H4 (cell line): Measurements from ENCODE around the gene HOOK2. TPM values are rescaled to one million over a fixed set of nuclear protein-coding genes. Genes with fewer than 3 reads are reported as not detected.
A peak's percentile ranks its signal among the peaks of the same experiment; 100 is the strongest.
"Not testable (repeated sequence)": the region's sequence is repeated elsewhere in the genome, so short reads cannot be mapped to it uniquely, and the experiment has no call there.

Experiments
- DNase-seq: peaks from one replicate; pipeline ENCODE4 v3.0.0-alpha.2; 2015; ENCODE audit warnings: low spot score
- total RNA-seq: library from RNA; depleted of rRNA; stranded (reverse); fragments of >200 nt; shearing (Covaris generic); gene quantifications from 2 replicates; pipeline ENCODE4 v1.2.3, GENCODE V29; 2014; rRNA removed

The HOOK2 gene, protein sequence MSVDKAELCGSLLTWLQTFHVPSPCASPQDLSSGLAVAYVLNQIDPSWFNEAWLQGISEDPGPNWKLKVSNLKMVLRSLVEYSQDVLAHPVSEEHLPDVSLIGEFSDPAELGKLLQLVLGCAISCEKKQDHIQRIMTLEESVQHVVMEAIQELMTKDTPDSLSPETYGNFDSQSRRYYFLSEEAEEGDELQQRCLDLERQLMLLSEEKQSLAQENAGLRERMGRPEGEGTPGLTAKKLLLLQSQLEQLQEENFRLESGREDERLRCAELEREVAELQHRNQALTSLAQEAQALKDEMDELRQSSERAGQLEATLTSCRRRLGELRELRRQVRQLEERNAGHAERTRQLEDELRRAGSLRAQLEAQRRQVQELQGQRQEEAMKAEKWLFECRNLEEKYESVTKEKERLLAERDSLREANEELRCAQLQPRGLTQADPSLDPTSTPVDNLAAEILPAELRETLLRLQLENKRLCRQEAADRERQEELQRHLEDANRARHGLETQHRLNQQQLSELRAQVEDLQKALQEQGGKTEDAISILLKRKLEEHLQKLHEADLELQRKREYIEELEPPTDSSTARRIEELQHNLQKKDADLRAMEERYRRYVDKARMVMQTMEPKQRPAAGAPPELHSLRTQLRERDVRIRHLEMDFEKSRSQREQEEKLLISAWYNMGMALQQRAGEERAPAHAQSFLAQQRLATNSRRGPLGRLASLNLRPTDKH
- 8.6 and 13.0 TPM in 2 replicates for total RNA-seq

DNA sequence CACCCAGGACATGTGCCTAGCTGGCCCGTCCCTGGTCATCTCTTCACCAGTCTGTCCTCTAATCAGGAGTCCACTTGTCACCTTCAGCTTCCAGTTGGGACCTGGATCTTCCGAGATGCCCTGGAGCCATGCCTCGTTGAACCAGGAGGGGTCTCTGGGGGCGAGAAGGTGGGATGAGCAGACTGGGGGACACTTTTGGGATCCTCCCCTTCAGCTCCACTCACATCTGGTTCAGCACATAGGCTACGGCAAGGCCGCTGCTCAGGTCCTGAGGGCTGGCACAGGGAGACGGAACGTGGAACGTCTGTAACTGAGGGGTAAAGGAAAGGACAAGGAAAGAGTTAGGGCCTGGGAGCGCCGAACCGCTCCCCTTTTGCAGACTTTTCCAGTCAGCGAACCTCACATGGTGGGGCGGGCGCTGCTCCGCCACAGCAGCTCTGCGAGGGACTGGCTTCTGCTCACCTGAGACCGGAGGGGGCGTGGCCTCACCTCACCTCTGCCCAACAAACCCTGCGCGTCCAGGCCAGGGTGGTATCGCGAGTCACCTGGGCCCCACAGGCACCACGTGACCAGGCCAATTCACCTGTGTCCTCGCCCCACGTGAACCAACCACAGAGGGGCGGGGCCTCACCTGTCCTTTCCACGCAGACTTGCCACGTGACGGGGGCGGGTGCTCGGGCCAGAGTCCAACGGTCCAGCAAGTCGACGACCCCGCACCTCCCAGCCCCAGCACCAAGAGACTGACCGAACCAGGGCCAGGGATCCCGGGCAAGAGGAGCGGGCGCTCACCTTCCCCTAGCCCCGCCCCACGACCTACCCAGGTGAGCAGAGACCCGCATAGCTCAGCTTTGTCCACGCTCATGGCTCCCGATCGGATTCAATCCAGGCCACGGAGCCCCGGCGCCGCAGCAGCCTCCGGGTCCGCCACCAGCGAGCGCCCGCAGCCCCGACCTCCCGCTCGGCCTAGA, at the start of gene HOOK2:
TSS of gene HOOK2 (minus strand) at position 965 of the 968 bp plus-strand sequence. CDS start at position 862, 103 bp downstream.
- DNase-seq = no peak

DNA sequence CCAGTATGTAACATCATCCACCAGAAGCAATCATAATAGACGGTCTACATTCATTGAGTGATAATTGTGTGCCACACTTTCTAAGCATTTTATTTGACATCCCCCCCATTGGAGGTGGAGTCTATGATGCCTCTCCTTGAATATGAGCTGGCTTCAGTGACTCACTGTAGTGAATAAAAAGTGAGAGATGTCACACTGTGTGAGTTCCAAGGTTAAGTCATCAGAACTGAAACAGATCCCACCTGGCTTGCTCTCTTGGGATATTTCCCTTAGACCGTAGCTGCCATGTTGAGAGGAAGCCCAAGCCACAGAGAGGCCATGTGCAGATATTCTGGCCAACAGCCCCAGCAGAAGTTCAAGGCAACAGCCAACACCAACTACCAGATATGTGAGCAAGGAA, 46.4 kb upstream of the HOOK2 start:
- no peak for DNase-seq

DNA sequence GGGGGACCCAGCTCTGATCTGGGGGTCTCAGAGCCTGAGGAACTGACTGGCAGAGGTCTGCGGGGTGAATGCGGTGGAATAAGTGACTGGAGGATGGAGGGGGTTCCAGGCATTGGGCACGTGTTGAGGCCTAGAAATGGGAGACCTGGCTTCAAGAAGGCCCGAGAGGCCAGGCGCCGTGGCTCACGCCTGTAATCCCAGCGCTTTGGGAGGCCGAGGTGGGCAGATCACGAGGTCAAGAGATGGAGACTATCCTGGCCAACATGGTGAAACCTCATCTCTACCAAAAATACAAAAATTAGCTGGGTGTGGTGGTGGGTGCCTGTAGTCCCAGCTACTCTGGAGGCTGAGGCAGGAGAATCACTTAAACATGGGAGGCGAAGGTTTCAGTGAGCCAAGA, 42.5 kb upstream of the HOOK2 start:
- DNase-seq = not testable (repeated sequence)

DNA sequence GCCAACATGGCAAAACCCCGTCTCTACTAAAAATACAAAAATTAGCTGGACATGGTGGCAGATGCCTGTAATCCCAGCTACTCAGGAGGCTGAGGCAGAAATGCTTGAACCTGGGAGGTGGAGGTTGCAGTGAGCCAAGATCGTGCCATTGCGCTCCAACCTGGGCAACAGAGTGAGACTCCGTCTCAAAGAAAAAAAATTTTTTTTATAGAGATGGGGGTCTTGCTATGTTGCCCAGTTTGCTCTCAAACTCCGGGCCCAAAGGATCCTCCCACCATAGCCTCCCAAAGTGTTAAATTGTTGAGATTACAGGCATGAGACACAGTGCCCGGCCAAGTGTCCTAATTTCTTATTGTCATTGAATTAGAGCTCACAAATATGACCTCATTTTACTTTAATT, 41.8 kb upstream of the HOOK2 start:
- DNase-seq = not testable (repeated sequence)

DNA sequence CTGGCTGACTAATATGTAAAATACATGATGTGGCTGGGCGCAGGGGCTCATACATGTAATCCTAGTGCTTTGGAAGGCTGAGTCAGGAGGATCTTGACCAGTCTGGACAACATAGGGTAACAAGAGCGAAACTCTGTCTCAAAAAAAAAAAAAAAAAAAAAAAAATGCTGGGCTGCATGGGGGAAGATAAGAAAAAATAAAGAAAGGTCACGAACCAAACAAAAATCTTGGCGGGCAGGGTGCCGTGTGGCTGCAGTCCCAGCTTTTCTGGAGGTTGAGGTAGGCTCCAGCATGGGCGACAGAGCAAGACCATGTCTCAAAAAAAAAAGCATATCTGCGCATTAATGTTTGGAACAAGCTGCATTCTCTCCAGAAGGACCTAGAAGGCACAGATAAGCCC, 39.7 kb upstream of the HOOK2 start:
- no peak for DNase-seq

DNA sequence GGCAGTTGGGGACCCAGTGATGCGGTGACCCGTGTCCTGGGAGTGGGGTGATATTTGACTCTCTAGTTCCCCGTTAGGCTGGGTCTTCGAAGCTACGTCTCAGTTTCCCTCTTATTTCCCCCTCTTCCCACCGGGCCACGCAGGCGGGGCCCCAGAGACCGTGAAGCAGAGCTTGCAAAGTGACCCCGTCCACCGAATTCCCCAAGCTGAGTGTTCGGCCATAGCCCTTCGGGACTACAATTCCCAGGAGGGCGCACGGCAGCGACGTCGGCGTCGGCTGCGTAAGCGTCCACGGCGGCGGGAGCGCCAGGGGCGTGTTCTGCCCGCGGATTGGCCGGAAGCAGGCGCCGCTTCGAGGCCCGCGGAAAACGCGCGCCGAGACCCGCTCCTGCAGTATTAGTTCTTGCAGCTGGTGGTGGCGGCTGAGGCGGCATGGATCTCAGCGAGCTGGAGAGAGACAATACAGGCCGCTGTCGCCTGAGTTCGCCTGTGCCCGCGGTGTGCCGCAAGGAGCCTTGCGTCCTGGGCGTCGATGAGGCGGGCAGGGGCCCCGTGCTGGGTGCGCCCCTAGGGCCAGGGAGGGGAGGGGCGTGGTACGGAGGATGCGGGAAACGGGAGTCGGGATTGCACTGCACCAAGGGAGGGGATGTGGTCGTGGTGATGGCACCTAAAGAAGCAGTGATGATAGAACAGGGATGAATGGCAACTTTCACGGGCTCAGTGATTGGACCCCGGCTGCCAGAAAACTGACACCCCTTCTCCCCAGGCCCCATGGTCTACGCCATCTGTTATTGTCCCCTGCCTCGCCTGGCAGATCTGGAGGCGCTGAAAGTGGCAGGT, 31.1 kb upstream of the HOOK2 start, which contains the start of gene RNASEH2A:
TSS of gene RNASEH2A (plus strand) at position 343 of the 840 bp plus-strand sequence. CDS start at position 433, 90 bp downstream.
- DNase-seq = peak; percentile 90

DNA sequence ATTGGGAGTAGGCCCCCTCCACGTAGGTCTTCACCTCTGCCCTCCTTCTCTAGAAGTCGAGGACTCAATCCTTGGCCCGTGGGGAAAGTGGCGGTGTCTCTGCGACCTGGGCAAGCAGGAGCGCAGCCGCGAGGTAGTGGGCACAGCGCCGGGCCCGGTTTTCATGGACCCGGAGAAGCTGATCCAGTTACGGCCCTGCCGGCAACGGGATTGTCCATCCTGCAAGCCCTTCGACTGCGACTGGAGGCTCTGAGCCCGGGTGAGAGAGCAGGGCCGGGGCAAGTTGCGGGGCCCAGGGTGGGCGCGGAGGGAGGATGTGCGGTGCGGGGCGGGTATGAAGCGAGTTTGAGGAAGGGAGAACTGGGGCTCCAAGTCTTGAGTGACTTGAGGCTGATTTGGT, 28.7 kb upstream of the HOOK2 start:
- DNase-seq = no peak

DNA sequence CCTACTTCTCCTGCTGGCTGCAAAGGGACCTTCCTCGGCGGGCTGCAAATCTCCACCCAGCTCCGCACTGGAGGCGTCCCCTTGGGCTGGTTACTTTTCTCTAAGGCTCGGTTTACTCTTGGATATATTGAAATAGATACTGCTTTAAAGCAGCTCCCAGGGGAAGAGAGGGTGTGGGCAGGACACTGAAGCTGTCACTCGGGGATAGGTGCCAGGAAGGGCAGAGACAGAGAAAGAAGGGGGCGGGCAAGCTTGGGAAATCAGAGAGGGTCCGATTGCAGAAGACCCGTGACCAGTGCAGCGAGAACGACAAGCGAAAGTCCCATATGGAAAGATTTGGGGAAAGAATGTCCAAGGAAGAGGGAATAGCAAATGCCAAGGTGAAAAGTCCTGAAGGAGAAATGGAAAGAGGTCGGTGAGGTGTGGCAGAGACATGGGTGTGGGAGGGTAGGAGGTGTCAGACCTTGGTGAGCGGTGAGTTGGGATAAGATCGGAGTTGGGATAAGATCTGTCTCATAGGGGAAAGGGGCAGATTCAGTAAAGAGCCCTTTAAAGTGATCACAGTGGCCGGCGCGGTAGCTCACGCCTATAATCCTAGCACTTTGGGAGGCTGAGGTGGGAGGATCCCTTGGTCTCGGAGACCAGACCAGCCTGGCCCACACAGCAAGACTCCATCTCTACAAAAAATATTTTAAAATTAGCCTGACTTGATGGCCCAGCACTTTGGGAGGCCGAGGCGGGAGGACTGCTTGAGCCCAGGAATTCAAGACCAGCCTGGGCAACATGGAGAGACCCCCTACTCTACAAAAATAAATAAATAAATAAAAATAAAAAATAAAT, 27.1 kb upstream of the HOOK2 start:
- DNase-seq = no peak

DNA sequence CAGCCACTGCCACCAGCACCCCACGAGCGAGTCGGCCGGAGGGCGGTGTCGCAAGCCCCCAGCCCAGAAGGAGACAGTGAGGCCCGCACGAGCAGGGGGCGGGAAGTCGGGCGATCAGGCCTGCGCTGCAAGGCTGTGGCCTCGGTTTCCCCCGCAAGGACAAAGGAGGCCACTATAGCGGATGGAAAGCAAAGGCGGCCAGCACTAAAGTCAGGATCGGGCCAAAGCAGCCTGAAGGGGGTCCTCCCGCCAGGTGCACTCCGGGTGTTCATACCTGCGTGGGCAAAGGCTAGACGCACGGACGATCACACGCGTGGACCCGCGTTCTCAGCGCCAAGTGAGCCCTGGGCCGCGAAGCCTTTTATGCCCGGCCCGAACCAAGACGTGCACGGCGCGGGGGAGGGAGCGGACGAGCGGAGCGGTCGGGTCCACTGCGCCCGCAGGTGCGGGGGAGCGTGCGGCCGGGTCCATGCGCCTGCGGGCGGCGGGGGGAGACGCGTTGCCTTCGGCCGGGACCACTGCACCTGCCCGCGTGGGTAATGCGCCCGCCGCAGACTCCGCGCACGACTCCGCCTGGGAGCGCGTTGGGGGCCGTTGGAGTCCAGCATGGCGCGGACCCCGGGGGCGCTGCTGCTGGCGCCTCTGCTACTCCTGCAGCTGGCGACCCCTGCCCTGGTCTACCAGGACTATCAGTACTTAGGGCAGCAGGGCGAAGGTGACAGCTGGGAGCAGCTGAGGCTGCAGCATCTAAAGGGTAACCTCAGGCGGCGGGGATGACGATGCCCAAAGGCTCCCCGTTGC, 26.3 kb upstream of the HOOK2 start, which contains the start of the genes PRDX2 and THSD8:
TSS of gene PRDX2 (minus strand) at position 335 of the 801 bp plus-strand sequence. CDS start 539 bp downstream, outside the sequence.
TSS of gene THSD8 (plus strand) at position 604 of the 801 bp plus-strand sequence. CDS start at position 607, 3 bp downstream.
- DNase-seq = no peak

DNA sequence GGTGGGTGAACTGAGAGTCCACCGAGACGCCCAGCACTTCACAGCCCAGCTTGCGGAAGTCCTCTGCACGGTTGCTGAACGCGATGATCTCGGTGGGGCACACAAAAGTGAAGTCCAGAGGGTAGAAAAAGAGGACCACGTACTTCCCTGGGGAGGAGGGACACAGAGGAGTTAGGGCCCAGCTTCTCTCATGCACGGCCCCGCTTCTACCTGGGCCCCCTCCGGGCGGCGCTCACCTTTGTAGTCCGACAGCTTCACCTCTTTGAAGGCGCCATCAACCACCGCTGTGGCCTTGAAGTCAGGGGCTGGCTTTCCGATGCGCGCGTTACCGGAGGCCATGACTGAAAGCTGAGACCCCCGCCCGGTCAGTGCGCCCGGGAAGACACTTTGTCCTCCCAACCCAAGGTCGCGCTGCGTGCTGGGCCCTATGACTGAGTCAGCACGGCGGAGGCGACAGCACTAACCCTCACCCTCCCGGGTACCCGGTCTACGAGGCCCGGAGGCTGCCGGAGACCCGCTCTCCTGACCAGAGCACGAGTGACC, 25.6 kb upstream of the HOOK2 start:
- DNase-seq = no peak

DNA sequence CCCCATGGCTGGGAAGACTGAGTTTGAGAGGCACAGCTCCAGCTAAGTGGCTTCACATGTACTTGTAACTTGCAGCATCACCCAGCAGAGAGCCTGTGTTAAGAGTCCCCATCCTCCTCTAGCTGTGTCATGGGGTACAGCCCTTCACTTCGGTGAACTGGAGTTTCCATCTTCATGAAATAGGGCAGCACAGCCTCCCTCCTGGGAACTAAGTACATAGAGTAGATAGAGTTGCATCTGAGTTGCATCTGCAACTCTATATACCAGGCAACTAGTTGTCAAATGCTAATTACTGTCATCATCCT, 25.1 kb upstream of the HOOK2 start:
- DNase-seq = no peak

DNA sequence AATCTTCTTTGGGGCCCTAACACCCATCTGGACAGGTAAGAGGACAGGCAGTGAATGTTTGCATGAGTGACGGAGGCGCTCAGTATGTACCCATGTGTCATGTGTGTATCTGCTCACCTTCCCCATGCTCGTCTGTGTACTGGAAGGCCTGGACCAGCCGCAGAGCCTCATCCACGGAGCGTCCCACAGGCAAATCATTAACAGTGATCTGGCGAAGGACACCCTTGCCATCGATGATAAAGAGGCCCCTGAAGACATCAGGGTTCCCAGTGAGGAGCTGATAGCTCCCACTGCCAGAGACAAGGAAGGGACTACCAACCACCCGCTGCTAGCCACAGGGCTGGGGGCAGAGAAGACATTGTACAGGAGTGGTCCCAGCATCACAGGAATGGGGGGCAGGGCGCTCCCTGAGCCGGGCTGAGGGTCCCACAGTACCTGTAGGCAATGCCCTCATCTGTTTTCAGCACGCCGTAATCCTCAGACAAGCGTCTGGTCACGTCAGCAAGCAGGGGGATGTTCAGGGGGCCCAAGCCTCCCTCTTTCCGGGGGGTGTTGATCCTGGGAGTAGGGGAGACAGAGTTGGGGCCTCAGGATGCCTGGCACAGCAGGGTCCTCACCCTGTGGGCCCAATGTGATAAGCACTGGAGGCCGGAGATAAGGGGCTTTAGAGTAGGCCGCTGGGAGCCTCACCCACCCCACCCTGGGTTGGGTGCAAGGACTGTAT, 24.6 kb upstream of the HOOK2 start:
- DNase-seq = no peak

DNA sequence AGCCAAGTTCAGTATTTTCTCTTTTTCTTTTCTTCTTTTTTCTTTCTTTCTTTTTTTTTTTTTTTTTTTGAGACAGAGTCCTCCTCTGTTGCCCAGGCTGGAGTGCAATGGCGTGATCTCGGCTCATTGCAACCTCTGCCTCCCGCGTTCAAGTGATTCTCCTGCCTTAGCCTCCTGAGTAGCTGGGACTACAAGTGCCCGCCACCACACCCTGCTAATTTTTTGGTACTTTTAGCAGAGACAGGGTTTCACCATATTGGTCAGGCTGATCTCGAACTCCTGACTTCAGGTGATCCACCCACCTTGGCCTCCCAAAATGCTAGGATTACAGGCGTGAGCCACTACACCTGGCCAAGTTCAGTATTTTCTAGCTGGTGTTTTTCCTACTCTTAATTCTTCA, 22.3 kb upstream of the HOOK2 start:
- not testable (repeated sequence) for DNase-seq

DNA sequence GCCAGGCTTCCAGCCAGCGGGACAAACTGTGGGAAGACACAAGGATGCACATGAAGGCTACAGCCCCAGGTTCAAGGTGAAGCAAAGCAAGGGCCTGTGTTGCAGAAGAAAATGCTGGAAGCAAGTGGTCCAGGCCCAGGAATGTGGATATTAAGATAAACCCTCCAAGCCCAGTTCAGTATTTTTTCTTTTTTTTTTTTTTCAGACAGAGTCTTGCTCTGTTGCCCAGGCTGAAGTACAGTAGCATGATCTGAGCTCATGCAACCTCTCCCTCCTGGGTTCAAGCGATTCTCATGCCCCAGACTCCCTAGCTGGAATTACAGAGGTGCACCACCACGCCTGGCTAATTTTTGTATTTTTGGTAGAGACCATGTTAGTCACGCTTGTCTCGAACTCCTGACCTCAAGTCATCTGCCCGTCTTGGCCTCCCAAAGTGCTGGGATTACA, 21.8 kb upstream of the HOOK2 start:
- no peak for DNase-seq

DNA sequence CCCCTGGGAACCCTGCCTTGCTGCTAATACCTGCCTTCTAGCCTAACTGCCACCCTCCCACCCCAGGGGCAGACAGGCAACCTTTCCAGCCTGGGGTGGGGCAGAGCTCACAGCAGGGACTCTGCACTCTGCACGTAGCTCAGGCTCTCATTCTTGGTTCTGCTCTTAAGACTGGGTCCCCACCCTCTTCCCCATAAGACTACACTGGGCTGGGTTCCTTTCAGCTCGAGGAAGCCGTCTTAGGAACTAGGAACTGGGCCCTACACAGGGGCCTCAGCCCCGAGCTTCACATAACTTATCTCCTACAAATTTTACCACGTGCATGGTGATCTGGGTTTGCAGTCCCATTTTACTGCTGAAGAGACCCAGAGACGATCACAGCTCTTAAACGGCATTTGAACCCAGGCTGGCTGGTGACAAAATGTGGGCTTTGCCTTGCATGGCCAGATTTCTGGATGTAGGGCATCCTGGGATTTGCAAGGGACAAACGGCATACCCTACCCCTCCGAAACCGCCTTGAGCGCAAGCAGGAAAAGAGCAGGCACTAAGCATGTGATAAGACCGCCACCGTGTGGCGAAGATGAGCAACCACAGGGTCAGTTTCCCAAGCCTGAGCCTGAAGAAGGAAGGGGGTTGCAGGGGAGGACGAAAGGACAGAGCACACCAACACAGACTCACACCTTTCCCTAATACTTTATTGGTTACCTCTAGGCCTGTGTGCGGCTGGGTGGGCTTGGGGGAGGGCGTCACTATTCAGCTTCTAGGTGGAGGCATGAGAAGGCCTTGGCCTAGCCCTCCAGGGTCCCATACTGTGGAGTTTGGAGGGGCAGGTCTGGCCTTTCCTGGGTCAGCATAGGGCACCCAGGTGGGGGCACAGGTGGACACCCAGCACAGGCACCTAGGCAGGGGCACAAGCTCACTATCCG, 21.1 kb upstream of the HOOK2 start:
- peak; percentile 80 for DNase-seq

DNA sequence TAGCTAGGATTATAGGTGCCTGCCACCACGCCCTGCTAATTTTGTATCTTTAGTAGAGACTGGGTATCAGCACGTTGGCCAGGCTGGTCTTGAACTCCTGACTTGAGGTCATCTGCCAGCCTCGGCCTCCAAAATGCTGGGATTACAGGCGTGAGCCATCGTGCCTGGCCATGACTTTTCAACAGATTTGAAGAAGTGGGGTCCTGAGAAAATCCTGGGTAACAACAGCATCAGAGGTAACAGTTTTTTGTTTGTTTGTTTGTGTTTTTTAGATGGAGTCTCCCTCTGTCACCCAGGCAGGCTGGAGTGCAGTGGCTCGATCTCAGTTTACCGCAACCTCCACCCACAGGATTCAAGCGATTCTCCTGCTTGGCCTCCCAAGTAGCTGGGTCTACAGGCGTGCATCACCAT, 19.6 kb upstream of the HOOK2 start:
- no peak for DNase-seq
